Hepatocyte (in vitro differentiated cells): ENCODE data around the gene UVRAG. TPM values are rescaled to one million over a fixed set of nuclear protein-coding genes. Genes with fewer than 3 reads are reported as not detected.
A peak's percentile ranks its signal among the peaks of the same experiment; 100 is the strongest.

Experiments
- DNase-seq: peaks from one replicate; pipeline ENCODE4 v3.0.0-alpha.2; 2016; ENCODE audit warnings: low spot score
- H2AFZ ChIP-seq: fragments of 200-600 bp; sonication (generic); 2 replicates; pipeline ENCODE4 v1.6.0; 2016; ENCODE audit warnings: antibody characterized with exemption, mild to moderate bottlenecking
- H3K27ac ChIP-seq: fragments of 200-600 bp; sonication (generic); 2 replicates; pipeline ENCODE4 v1.5.1; 2016; ENCODE audit warnings: mild to moderate bottlenecking
- H3K27me3 ChIP-seq: fragments of 200-600 bp; sonication (generic); 2 replicates; pipeline ENCODE4 v1.6.1; 2016
- H3K36me3 ChIP-seq: fragments of 200-600 bp; sonication (generic); replicated peaks from 2 replicates; pipeline ENCODE4 v1.5.1; 2016; ENCODE audit warnings: low read depth; ENCODE audit not compliant: insufficient read depth
- H3K4me1 ChIP-seq: fragments of 200-600 bp; sonication (generic); 2 replicates; pipeline ENCODE4 v1.5.1; 2016; ENCODE audit warnings: mild to moderate bottlenecking, moderate library complexity; ENCODE audit not compliant: insufficient read depth
- H3K4me2 ChIP-seq: fragments of 200-600 bp; sonication (generic); 2 replicates; pipeline ENCODE4 v1.6.0; 2016
- H3K4me3 ChIP-seq: fragments of 200-600 bp; sonication (generic); 2 replicates; pipeline ENCODE4 v1.5.1; 2016; ENCODE audit warnings: mild to moderate bottlenecking
- H3K79me2 ChIP-seq: fragments of 200-600 bp; sonication (generic); 2 replicates; pipeline ENCODE4 v1.6.0; 2017; ENCODE audit warnings: mild to moderate bottlenecking
- H3K9me2 ChIP-seq: fragments of 200-600 bp; sonication (generic); replicated peaks from 2 replicates; pipeline ENCODE4 v1.6.0; 2017; ENCODE audit warnings: mild to moderate bottlenecking; ENCODE audit not compliant: insufficient read depth
- H3K9me3 ChIP-seq: fragments of 200-600 bp; sonication (generic); 2 replicates; pipeline ENCODE4 v1.5.1; 2016; ENCODE audit warnings: low read depth, mild to moderate bottlenecking
- H4K20me1 ChIP-seq: fragments of 200-600 bp; sonication (generic); 2 replicates; pipeline ENCODE4 v1.6.0; 2016; ENCODE audit warnings: mild to moderate bottlenecking; ENCODE audit not compliant: insufficient read depth, poor library complexity, severe bottlenecking
- CTCF ChIP-seq: fragments of 200-600 bp; sonication (generic); IDR thresholded peaks from 2 replicates; pipeline ENCODE4 v1.5.1; 2016; ENCODE audit warnings: antibody characterized with exemption, mild to moderate bottlenecking; ENCODE audit not compliant: poor library complexity
- EZH2 ChIP-seq: fragments of 200-600 bp; sonication (generic); IDR thresholded peaks from 2 replicates; pipeline ENCODE4 v1.6.1; 2016; ENCODE audit warnings: antibody characterized with exemption, mild to moderate bottlenecking, borderline replicate concordance
- EZH2phosphoT487 ChIP-seq: fragments of 200-600 bp; sonication (generic); IDR thresholded peaks from one replicate; pipeline ENCODE4 v1.6.1; 2018; ENCODE audit warnings: antibody characterized with exemption, mild to moderate bottlenecking, low read depth, moderate library complexity; ENCODE audit not compliant: unreplicated experiment, severe bottlenecking
- WGBS: methylation state at CpG from one replicate; pipeline ENCODE4 v1.1.6; 2016; ENCODE audit warnings: low lambda C conversion rate; ENCODE audit errors: missing lambda C conversion rate; 5-methylcytosine and 5-hydroxymethylcytosine counted together
- polyA plus RNA-seq: library from polyadenylated mRNA; unstranded; fragments of >200 nt; fragmentation: Nextera tagmentation; extraction: Ambion mirVana; gene quantifications from 2 replicates; pipeline ENCODE4 v1.2.1, GENCODE V29; 2016
- total RNA-seq: library from RNA; depleted of rRNA; stranded (reverse); fragments of >200 nt; gene quantifications from 2 replicates; pipeline ENCODE4 v1.2.3, GENCODE V29; 2014

Gene UVRAG
- total and polyA plus RNA-seq, 2 experiments from 2014 or later: 15.3 to 36.5 TPM

- H4K20me1 ChIP-seq: no peaks in the 10 kb centered on the region
- H3K4me2 ChIP-seq: no peak overlapping the region
- H3K9me2 ChIP-seq: no peaks in the 10 kb centered on the region
- H2AFZ ChIP-seq: no peak overlapping the region
- no peaks in the 10 kb centered on the region for H3K36me3 ChIP-seq
- no peaks in the 10 kb centered on the region for H3K27me3 ChIP-seq
- 96% methylated on average over 4 of the region's 4 CpGs for WGBS
- H3K4me3 ChIP-seq: no peak overlapping the region
- no peaks in the 10 kb centered on the region for H3K9me3 ChIP-seq
- H3K27ac ChIP-seq: no peak overlapping the region
- H3K79me2 ChIP-seq: no peaks in the 10 kb centered on the region
- H3K4me1 ChIP-seq: peaks cover 32% of the 10 kb centered on the region
- no peak for DNase-seq
- no peak for TF ChIP-seq EZH2
- TF ChIP-seq EZH2phosphoT487: no peak
- no peak for TF ChIP-seq CTCF
Measured at GRCh38 chr11:76150141-76150540, 335.1 kb downstream of the UVRAG start.

GRCh38 chr11:76151556-76152085 is 336.6 kb downstream of the UVRAG start:
- H3K4me2 ChIP-seq: peak overlapping the region; percentile 89
- WGBS: 87% methylated on average over 5 of the region's 5 CpGs
- no peak overlapping the region for H2AFZ ChIP-seq
- peaks cover 39% of the 10 kb centered on the region for H3K4me1 ChIP-seq
- H3K27ac ChIP-seq: no peak overlapping the region
- no peaks in the 10 kb centered on the region for H3K79me2 ChIP-seq
- no peak overlapping the region for H3K4me3 ChIP-seq
- H3K27me3 ChIP-seq: no peaks in the 10 kb centered on the region
- TF ChIP-seq CTCF (no peak), EZH2 (no peak), EZH2phosphoT487 (no peak)
- no peak for DNase-seq
- no peaks in the 10 kb centered on the region for H4K20me1 ChIP-seq
- no peaks in the 10 kb centered on the region for H3K9me2 ChIP-seq
- no peaks in the 10 kb centered on the region for H3K9me3 ChIP-seq
- no peaks in the 10 kb centered on the region for H3K36me3 ChIP-seq

- Histone ChIP-seq H3K9me2 (no peaks in the 10 kb centered on the region), H3K27ac (no peak overlapping the region), H2AFZ (peak overlapping the region; percentile 90), H4K20me1 (no peaks in the 10 kb centered on the region), H3K4me1 (peaks cover 39% of the 10 kb centered on the region), H3K4me3 (no peak overlapping the region), H3K4me2 (peak overlapping the region; percentile 89), H3K36me3 (no peaks in the 10 kb centered on the region), H3K79me2 (no peaks in the 10 kb centered on the region), H3K27me3 (no peaks in the 10 kb centered on the region), H3K9me3 (no peaks in the 10 kb centered on the region)
- 26% methylated on average over 30 of the region's 30 CpGs for WGBS
- TF ChIP-seq EZH2phosphoT487: no peak
- peak; percentile 89 for TF ChIP-seq CTCF
- no peak for TF ChIP-seq EZH2
- DNase-seq: peak; percentile 88
Measured at GRCh38 chr11:76152086-76152681, 337.2 kb downstream of the UVRAG start.
